HG02981 (cell line): ENCODE data around the gene UBASH3A.

Source experiments
- ATAC-seq: cut with Tn5 transposase; IDR thresholded peaks from one replicate; pipeline ENCODE4 v1.9.1; 2021; ENCODE audit warnings: mild to moderate bottlenecking, moderate library complexity; ENCODE audit not compliant: unreplicated experiment

Gene UBASH3A

DNA sequence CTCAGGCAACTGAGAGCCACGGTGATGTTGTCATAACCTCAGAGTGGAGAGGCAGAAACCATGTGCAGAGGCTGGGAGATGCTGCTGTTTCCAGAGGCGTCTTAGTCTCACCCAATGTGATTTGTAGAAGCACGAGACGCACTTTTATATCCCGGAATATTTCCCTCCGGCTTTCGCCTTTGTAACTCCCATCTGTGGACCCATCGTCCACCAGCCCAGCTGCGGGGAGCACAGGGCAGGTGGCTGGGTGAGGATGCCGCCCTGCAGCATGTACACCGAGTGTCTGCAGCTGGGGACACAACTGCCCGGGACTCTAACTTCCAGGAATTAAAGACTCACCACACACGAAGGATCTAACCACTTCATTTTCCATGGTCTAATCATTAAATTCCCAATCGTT lies 43.5 kb downstream of the UBASH3A start:
- ATAC-seq, result no peak

DNA sequence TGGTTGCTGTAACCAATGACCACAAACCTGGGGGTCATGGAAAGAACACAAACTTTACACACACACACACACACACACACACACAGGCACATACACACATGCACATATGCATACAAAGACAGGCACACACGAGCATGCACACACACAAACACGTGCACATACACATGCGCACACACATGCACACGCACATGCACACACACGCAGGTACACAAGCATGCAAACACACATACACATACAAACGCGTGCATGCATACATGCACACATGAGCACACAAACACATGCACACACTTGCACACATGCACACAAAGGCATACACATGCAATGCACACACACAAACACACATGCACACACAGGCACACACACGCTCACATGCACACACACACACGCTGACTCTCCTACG lies 44.0 kb downstream of the UBASH3A start:
- no peak for ATAC-seq

GRCh38 chr21:42448686-42449085 lies 45.0 kb downstream of the UBASH3A start:
- ATAC-seq, result no peak

- no peak for ATAC-seq
These were observed 48.2 kb downstream of the UBASH3A start for GRCh38 chr21:42451941-42452340.

DNA sequence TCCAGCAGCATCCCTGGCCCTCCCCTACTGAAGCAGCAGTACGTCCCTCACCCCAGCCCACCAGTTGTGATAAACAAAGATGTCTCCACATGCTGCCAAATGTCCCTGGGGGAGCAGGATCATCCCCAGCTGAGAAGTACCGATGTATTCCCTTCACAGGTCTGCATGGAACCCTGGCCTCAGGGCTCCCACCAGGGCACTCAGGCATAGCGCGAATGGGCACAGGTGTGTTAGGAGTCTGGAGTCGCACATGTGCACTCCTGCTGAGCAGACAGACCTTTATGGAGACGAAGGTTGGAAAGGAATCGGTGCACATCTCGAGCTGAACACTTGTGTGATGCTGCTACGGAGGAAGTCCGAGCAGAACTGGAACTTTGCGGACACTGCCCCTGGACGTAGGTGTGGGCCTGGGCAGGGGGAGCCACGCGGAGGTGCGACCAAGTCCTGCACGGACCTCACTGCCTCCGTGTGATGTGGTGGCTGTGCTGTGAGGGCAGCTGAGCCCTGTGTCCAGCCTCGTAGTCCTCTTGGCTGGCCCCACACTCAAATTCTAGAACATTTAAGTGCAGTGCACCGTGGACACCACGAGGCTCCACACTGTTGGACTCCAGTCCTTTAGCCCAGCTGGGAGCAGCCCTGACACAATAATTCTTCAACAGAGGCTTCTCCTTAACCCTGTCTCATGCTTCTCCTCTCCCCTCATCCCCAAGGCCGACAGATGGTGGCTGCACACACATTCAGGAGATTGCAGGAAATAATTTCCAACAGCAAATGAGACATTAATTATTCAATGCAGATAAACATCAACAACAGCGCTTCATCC lies 48.9 kb downstream of the UBASH3A start:
- no peak for ATAC-seq

- no peak for ATAC-seq
These were observed 49.7 kb downstream of the UBASH3A start for GRCh38 chr21:42453224-42453985.

- ATAC-seq, result no peak
These were observed 50.4 kb downstream of the UBASH3A start for GRCh38 chr21:42453986-42454570.

GRCh38 chr21:42454786-42455185 lies 51.1 kb downstream of the UBASH3A start:
- no peak for ATAC-seq

DNA sequence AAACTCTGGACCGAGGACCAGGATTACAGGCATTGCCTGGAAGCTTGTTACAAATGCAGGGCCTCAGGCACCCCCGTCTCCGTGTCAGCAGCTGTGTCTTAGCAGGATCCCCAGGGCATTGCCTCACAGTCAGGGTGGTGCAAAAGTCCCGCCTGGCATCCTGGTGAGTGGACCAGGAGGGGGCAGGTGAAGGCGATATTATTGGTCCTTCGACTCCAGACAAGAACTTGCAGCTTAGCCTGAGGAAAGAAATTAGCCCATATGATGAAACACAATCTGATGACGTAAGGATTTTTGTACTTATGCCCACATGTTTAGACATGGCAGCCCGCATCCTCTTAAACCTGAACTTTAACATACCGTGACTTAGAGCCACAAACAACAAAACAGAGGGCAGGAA lies 51.5 kb downstream of the UBASH3A start:
- no peak for ATAC-seq

DNA sequence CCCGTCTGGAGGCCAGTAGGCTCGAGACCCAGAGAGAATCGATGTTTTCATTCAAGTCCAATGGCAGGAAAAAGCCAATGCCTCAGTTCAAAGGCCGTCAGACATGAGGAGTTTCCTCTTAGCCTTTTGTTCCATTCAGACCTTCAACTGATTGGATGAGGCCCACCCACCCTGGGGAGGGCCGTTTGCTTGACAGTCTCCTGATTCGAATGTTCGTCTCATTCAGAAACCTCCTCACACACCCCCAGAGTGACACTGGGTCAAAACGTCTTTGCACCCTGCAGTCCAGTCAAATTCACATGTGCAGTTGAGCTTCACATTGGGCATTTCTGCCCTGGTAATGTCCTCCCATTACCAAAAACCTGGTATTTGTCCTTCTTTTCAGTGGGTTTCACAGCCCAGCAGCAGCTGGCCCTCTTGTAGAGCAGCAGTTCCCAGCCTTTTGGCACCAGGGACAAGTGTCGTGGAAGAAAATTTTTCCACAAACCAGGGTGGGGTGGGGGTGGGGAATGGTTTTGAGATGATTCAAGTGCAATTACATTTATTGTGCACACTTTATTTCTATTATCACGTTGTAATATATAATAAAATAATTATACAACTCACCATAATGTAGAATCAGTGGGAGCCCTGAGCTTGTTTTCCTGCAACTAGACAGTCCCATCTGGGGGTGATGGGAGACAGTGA lies 52.2 kb downstream of the UBASH3A start:
- ATAC-seq, result no peak

- no peak for ATAC-seq
These were observed 52.8 kb downstream of the UBASH3A start for GRCh38 chr21:42456457-42456856.

DNA sequence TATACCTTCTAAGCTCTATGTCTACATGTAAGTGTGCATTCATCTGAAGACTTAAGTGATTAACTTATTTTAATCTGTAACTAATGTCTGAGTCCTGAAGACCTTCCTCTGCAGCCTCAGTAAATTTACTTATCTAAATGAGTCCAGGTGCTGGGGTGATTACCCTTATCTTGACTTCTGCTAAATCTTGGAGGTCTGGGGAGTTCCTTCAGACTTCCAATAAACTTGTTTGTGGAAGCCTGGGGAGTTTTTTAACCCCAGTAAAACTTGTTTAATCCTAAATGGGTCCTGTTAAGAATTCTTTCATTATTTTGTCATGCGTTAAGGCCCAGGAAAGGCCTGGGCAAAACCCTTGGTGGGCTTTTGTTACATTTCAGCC lies 55.4 kb downstream of the UBASH3A start:
- no peak for ATAC-seq

GRCh38 chr21:42459546-42460215 lies 56.0 kb downstream of the UBASH3A start:
- ATAC-seq, result no peak

- ATAC-seq, result peak; percentile 63
These were observed 56.9 kb downstream of the UBASH3A start for GRCh38 chr21:42460391-42461184.

DNA sequence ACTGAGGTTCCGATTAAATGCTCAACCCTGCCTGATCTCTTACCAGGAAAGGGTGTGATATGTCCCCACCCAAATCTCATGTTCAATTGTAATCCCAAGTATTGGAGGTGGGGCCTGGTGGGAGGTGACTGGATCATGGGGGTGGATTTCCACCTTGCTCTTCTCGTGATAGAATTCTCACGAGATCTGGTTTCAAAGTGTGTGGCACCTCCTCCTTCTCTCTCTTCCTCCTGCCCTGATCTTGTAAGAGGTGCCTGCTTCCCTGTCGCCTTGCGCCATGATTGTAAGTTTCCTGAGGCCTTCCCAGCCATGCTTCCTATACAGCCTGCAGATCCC lies 57.5 kb downstream of the UBASH3A start:
- ATAC-seq, result no peak

GRCh38 chr21:42461881-42462877 lies 58.5 kb downstream of the UBASH3A start:
- no peak for ATAC-seq

GRCh38 chr21:42463861-42464515 lies 60.3 kb downstream of the UBASH3A start:
- no peak for ATAC-seq

GRCh38 chr21:42465008-42465802 lies 61.5 kb downstream of the UBASH3A start:
- ATAC-seq, result peak; percentile 15
